ENCODE measurements around the gene AOPEP. TPM values are rescaled to one million over a fixed set of nuclear protein-coding genes. Genes with fewer than 3 reads are reported as not detected.

Gene AOPEP
- polyA plus RNA-seq, 1 donor from 2014 or later = 10.0 TPM

- TF ChIP-seq REST (IDR thresholded peaks at IDR 0.05; ENCODE audit: borderline replicate concordance) (no peak), RAD21 (conservative IDR thresholded peaks at IDR 0.05) (no peak), SMC3 (conservative IDR thresholded peaks at IDR 0.05; ENCODE audit: poor library complexity) (no peak), TAF1 (IDR thresholded peaks at IDR 0.05; ENCODE audit: low read depth) (no peak), CTCF (IDR thresholded peaks at IDR 0.05; ENCODE audit: poor library complexity, severe bottlenecking) (no peak), EZH2 (IDR thresholded peaks at IDR 0.05; ENCODE audit: borderline replicate concordance, insufficient read depth, low read length, poor library complexity, severe bottlenecking) (no peak), MXI1 (conservative IDR thresholded peaks at IDR 0.05; ENCODE audit: poor library complexity, severe bottlenecking) (no peak), POLR2AphosphoS5 (IDR thresholded peaks at IDR 0.05) (no peak), EP300 (conservative IDR thresholded peaks at IDR 0.05; ENCODE audit: poor library complexity, severe bottlenecking) (no peak)
- Histone ChIP-seq H2AFZ (ENCODE audit: low read depth, low read length) (no peak overlapping the region), H3K27ac (ENCODE audit: low read length) (no peak overlapping the region), H4K20me1 (ENCODE audit: insufficient read depth) (no peaks in the 10 kb centered on the region), H3K9ac (ENCODE audit: low read length) (no peak overlapping the region), H3K9me2 (ENCODE audit: insufficient read depth, low read length) (no peaks in the 10 kb centered on the region), H3K9me3 (ENCODE audit: low read length) (no peaks in the 10 kb centered on the region), H3K79me2 (replicated peaks; ENCODE audit: insufficient read depth, low read length) (no peaks in the 10 kb centered on the region), H3K4me3 (ENCODE audit: low read length) (no peak overlapping the region), H3K4me2 (ENCODE audit: low read length) (no peak overlapping the region), H3K27me3 (ENCODE audit: insufficient read depth, low read depth, low read length) (no peaks in the 10 kb centered on the region), H3K36me3 (ENCODE audit: insufficient read depth, low read length) (no peaks in the 10 kb centered on the region), H3F3A (ENCODE audit: insufficient read depth, low read length, poor library complexity, severe bottlenecking) (no peaks in the 10 kb centered on the region)
Measured at GRCh38 chr9:94772144-94772543, 45.6 kb downstream of the AOPEP start.

GRCh38 chr9:94772639-94773303 is 46.3 kb downstream of the AOPEP start:
- H3K79me2 ChIP-seq (replicated peaks; ENCODE audit: insufficient read depth, low read length) = no peaks in the 10 kb centered on the region
- no peaks in the 10 kb centered on the region for H3K36me3 ChIP-seq (ENCODE audit: insufficient read depth, low read length)
- H3K27me3 ChIP-seq (ENCODE audit: insufficient read depth, low read depth, low read length) = no peaks in the 10 kb centered on the region
- no peaks in the 10 kb centered on the region for H3K9me2 ChIP-seq (ENCODE audit: insufficient read depth, low read length)
- no peak overlapping the region for H3K9ac ChIP-seq (ENCODE audit: low read length)
- no peaks in the 10 kb centered on the region for H3K9me3 ChIP-seq (ENCODE audit: low read length)
- no peaks in the 10 kb centered on the region for H3F3A ChIP-seq (ENCODE audit: insufficient read depth, low read length, poor library complexity, severe bottlenecking)
- H3K4me2 ChIP-seq (ENCODE audit: low read length) = no peak overlapping the region
- no peak overlapping the region for H3K27ac ChIP-seq (ENCODE audit: low read length)
- no peak for TF ChIP-seq TAF1 (IDR thresholded peaks at IDR 0.05; ENCODE audit: low read depth)
- no peak for TF ChIP-seq REST (IDR thresholded peaks at IDR 0.05; ENCODE audit: borderline replicate concordance)
- no peak for TF ChIP-seq EZH2 (IDR thresholded peaks at IDR 0.05; ENCODE audit: borderline replicate concordance, insufficient read depth, low read length, poor library complexity, severe bottlenecking)
- no peak for TF ChIP-seq POLR2AphosphoS5 (IDR thresholded peaks at IDR 0.05)
- no peak for TF ChIP-seq SMC3 (conservative IDR thresholded peaks at IDR 0.05; ENCODE audit: poor library complexity)
- H3K4me3 ChIP-seq (ENCODE audit: low read length) = no peak overlapping the region
- no peaks in the 10 kb centered on the region for H4K20me1 ChIP-seq (ENCODE audit: insufficient read depth)
- H2AFZ ChIP-seq (ENCODE audit: low read depth, low read length) = no peak overlapping the region
